DMS153 (cell line): ENCODE measurements around the gene ACSM4.

Experiments
- DNase-seq: peaks from one replicate; lab custom pipeline; 2025; lab: John Stamatoyannopoulos, UW

The ACSM4 gene

GRCh38 chr12:7339675-7340074 lies 35.8 kb downstream of the ACSM4 start:
- no peak for DNase-seq

GRCh38 chr12:7344833-7345606 lies 41.1 kb downstream of the ACSM4 start:
- no peak for DNase-seq

- DNase-seq, result no peak
Measured at GRCh38 chr12:7346551-7347225, 42.8 kb downstream of the ACSM4 start.

- DNase-seq, result no peak
Measured at GRCh38 chr12:7349418-7349817, 45.5 kb downstream of the ACSM4 start.

GRCh38 chr12:7351177-7351576 lies 47.3 kb downstream of the ACSM4 start:
- DNase-seq, result no peak

- no peak for DNase-seq
Measured at GRCh38 chr12:7352661-7353060, 48.8 kb downstream of the ACSM4 start.

GRCh38 chr12:7354529-7354928 lies 50.7 kb downstream of the ACSM4 start:
- DNase-seq, result no peak

- no peak for DNase-seq
Measured at GRCh38 chr12:7361265-7361664, 57.4 kb downstream of the ACSM4 start.

- no peak for DNase-seq
Measured at GRCh38 chr12:7362734-7363133, 58.9 kb downstream of the ACSM4 start.

GRCh38 chr12:7369274-7369729 lies 65.4 kb downstream of the ACSM4 start:
- peak; percentile 8 for DNase-seq

- no peak for DNase-seq
Measured at GRCh38 chr12:7373226-7373625, 69.4 kb downstream of the ACSM4 start.

GRCh38 chr12:7374423-7375144 lies 70.7 kb downstream of the ACSM4 start:
- DNase-seq, result no peak

GRCh38 chr12:7375145-7375543 lies 71.3 kb downstream of the ACSM4 start:
- no peak for DNase-seq

- no peak for DNase-seq
Measured at GRCh38 chr12:7376196-7376595, 72.3 kb downstream of the ACSM4 start.
